Ramos (cell line): ENCODE data around the gene FAR1.

Experiments used
- in situ Hi-C: fragments of 300-500 bp; cut with MboI; formaldehyde crosslinking; loops from one replicate; pipeline ENCODE4 v1.14.3; 2022; ENCODE audit warnings: low sequenced_read_pairs; ENCODE audit not compliant: unreplicated experiment

The FAR1 gene

GRCh38 chr11:13772223-13773046 lies 104.0 kb downstream of the FAR1 start:
- in situ Hi-C loops = loop anchor here (10.0 kb wide), 1 partner anchor 372 kb away; no protein-coding TSS in a partner anchor

GRCh38 chr11:13775471-13775870 lies 107.0 kb downstream of the FAR1 start:
- in situ Hi-C loops = loop anchor here (5.0 to 10.0 kb wide), 2 partner anchors 369 to 472 kb away; no protein-coding TSS in a partner anchor

GRCh38 chr11:13776134-13776815 lies 107.8 kb downstream of the FAR1 start:
- in situ Hi-C loops = loop anchor here (5.0 to 10.0 kb wide), 2 partner anchors 369 to 471 kb away; no protein-coding TSS in a partner anchor

- in situ Hi-C loops = loop anchor here (5.0 to 10.0 kb wide), 2 partner anchors 367 to 470 kb away; no protein-coding TSS in a partner anchor
Observed at GRCh38 chr11:13777341-13777985, 109.0 kb downstream of the FAR1 start.

DNA sequence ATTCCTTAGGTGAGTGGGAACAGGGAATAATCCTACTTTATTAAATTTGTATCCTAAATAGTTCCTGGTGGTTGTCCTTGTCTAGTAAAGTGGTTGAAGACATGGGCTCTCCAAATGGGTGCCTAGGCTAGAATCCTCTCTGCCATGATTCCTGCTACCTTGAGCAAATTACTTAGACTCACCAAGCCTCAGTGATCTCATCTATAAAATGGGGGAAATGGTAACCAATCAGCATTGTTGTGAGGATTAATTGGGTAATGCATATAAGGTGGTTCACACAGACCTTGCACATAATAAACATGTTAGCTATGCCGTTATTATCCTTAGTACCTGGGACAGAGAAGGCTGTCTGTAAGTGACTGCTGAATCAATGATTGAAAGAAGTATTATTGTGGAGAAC lies 109.9 kb downstream of the FAR1 start:
- in situ Hi-C loops = loop anchor here (5.0 to 10.0 kb wide), 2 partner anchors 366 to 469 kb away; no protein-coding TSS in a partner anchor

DNA sequence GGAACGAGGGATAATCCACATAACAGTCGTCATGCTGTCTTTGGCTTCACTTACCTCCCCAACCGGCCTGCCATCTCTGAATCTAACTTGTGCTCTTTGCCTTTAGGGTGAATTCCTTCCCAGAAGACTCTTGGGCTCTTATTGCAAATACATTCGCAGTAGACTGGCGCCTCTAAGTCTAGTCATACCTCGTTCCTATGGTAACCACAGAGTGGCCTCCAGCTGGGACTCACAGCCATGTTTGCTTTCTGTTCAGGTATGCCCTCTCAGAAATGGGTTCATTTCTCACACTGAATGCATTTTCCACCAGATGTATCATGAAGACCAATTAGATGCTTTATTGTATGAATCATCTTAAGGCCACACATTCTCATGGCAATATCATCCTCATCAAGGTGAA lies 112.7 kb downstream of the FAR1 start:
- in situ Hi-C loops = no loop called here
